Transverse colon (tissue), 4 donors: ENCODE measurements around the gene HRH2.

ENCODE experiments used
- EP300 ChIP-seq: sonication (generic); formaldehyde crosslinking; IDR thresholded peaks from one replicate; pipeline ENCODE4 v1.6.1; 2017; ENCODE audit warnings: antibody characterized with exemption, low read depth
- POLR2A ChIP-seq: fragments of 450-650 bp; IDR thresholded peaks from one replicate; pipeline ENCODE4 v1.6.1; 2016; ENCODE audit warnings: antibody characterized with exemption, mild to moderate bottlenecking, moderate library complexity
- POLR2AphosphoS5 ChIP-seq, 3 donors: sonication (generic); formaldehyde crosslinking; IDR thresholded peaks; one replicate each; pipeline ENCODE4 v1.6.1; 2016; ENCODE audit warnings: antibody characterized with exemption in 3 of 3
- TF ChIP-seq, protein P1 (sequence below), 5 experiments: fragments of 200-600 bp in 3 of 5; fragments of 450-650 bp in 2 of 5; sonication (generic) in 3 of 5; IDR thresholded peaks; 1 replicate in 2 of 5; 2 replicates in 3 of 5; pipeline ENCODE4 v1.5.1; 2016 to 2017; ENCODE audit warnings: antibody characterized with exemption in 5 of 5, inconsistent platforms in 3 of 5, mild to moderate bottlenecking in 2 of 5, moderate library complexity in 1 of 5

DNA sequence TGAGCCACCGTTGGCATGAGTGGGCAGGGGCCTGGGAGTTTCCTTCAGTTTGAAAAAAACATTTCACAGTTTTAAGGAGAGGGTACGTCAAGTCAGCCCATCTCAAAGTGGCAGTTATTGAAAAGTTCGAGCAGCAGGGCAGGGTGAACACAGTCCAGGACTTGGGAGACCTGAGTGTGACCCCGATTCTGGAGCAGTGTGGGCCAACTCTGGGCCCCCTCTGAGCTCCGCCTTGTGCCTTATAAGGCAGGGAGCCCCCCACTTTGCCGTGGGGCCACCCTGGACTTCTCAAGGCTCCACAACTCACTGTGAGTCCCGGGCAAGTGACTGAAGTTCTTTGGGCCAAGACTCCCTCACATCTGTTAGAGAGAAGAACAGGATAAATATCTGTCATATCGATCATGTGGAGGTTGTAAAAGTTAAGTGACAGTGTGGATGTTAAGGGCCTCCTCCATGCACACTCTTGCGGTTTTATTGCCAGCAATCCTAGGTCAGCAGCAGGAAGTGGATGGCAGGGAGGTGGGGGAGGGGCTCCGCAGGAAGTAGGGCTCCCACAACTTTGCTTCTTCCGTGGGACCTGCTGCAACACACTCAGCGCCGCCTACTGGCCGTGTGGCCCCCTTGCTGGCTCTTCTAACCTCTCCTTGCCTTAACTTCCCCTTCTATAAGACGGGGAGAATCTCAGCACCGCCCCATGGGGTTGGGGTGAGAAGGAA, 38.4 kb downstream of the HRH2 start:
- TF ChIP-seq POLR2A, result no peak
- TF ChIP-seq, protein P1, sequence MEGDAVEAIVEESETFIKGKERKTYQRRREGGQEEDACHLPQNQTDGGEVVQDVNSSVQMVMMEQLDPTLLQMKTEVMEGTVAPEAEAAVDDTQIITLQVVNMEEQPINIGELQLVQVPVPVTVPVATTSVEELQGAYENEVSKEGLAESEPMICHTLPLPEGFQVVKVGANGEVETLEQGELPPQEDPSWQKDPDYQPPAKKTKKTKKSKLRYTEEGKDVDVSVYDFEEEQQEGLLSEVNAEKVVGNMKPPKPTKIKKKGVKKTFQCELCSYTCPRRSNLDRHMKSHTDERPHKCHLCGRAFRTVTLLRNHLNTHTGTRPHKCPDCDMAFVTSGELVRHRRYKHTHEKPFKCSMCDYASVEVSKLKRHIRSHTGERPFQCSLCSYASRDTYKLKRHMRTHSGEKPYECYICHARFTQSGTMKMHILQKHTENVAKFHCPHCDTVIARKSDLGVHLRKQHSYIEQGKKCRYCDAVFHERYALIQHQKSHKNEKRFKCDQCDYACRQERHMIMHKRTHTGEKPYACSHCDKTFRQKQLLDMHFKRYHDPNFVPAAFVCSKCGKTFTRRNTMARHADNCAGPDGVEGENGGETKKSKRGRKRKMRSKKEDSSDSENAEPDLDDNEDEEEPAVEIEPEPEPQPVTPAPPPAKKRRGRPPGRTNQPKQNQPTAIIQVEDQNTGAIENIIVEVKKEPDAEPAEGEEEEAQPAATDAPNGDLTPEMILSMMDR (IDR thresholded peaks at IDR 0.05), result peak; percentile 26 to 50 (median 44)
- no peak for TF ChIP-seq EP300
- no peak for TF ChIP-seq POLR2AphosphoS5 (IDR thresholded peaks at IDR 0.05)
